Fibroblast of mammary gland (primary cell): ENCODE measurements around the gene PDE3A.
A peak's percentile ranks its signal among the peaks of the same experiment; 100 is the strongest.

Experiments
- DNase-seq: peaks from one replicate; pipeline ENCODE4 v3.0.0-alpha.2; 2010; ENCODE audit warnings: low read depth
- H3K4me3 ChIP-seq: 2 replicates; pipeline ENCODE4 v1.5.1; 2011; ENCODE audit warnings: low read depth, mild to moderate bottlenecking, low read length, moderate library complexity; ENCODE audit not compliant: control insufficient read depth
- TF ChIP-seq, protein P1 (sequence below): conservative IDR thresholded peaks from 2 replicates; pipeline ENCODE4 v1.5.1; 2011; ENCODE audit warnings: low read depth, low read length, inconsistent platforms; ENCODE audit not compliant: control insufficient read depth, insufficient read depth

PDE3A gene

GRCh38 chr12:20696181-20696905 lies 328.0 kb downstream of the PDE3A start:
- no peak overlapping the region for H3K4me3 ChIP-seq
- peak; percentile 7 for DNase-seq
- TF ChIP-seq, protein P1, sequence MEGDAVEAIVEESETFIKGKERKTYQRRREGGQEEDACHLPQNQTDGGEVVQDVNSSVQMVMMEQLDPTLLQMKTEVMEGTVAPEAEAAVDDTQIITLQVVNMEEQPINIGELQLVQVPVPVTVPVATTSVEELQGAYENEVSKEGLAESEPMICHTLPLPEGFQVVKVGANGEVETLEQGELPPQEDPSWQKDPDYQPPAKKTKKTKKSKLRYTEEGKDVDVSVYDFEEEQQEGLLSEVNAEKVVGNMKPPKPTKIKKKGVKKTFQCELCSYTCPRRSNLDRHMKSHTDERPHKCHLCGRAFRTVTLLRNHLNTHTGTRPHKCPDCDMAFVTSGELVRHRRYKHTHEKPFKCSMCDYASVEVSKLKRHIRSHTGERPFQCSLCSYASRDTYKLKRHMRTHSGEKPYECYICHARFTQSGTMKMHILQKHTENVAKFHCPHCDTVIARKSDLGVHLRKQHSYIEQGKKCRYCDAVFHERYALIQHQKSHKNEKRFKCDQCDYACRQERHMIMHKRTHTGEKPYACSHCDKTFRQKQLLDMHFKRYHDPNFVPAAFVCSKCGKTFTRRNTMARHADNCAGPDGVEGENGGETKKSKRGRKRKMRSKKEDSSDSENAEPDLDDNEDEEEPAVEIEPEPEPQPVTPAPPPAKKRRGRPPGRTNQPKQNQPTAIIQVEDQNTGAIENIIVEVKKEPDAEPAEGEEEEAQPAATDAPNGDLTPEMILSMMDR, result no peak

GRCh38 chr12:20701106-20701505 lies 332.8 kb downstream of the PDE3A start:
- DNase-seq, result no peak
- TF ChIP-seq, protein P1, result no peak
- H3K4me3 ChIP-seq, result no peak overlapping the region

DNA sequence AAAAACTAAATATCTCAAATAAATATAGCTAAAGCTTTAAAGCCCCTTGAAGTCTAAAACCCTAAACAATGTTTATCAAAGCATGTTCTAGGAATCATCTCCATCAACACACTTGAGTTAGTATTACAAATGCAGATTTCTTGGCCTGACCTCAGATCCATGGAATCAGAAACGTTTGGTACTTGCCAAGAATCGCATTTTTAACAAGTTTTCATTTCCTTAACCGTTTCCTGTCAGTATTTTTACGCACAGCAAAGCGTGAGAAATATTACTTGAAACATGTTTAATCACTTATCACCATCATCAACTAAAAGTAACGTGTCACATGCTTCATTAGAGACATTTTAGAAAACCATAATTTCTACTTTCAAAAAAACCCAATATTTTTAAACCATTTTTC lies 336.5 kb downstream of the PDE3A start:
- DNase-seq, result no peak
- H3K4me3 ChIP-seq, result no peak overlapping the region
- TF ChIP-seq, protein P1, result no peak

DNA sequence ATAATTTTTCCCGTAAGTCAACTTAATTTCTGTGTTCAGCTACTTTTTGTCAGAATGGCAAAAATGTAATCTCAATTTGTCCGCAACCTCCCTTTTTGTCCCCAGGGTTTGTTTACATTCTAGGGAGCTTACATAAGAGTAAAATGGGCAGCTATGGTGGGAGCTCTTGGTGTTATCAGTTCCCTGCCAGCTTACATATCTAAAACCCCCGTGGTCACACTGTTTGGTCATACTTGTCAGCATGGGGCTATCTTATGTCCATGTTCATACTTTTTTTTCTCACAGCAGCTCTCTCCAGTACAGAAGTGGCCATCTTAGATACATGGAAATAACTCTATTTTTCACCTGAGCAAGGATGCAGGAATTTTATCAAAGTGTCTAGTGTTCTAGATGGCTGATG lies 343.5 kb downstream of the PDE3A start:
- no peak for DNase-seq
- TF ChIP-seq, protein P1, result no peak
- H3K4me3 ChIP-seq, result no peak overlapping the region

DNA sequence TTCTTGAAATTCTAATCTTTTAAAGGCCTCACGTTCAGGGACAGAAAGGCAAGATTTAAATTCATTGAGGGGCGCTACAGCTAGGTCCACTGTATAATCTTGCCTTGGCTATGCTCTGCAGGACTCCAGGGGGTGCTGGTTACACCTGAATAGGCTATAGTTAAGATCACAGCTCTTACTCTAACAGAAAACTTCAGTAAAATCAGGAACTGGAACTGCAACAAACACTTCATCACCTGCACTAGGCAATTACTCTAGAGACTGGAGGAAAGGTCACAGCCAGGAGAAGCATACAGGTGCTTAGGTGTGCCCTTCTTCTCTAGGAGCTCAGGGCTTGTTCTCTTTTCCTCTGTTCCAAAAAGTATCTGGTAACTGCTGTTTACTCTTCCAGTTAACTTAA lies 347.7 kb downstream of the PDE3A start:
- TF ChIP-seq, protein P1, result no peak
- H3K4me3 ChIP-seq, result no peak overlapping the region
- no peak for DNase-seq

DNA sequence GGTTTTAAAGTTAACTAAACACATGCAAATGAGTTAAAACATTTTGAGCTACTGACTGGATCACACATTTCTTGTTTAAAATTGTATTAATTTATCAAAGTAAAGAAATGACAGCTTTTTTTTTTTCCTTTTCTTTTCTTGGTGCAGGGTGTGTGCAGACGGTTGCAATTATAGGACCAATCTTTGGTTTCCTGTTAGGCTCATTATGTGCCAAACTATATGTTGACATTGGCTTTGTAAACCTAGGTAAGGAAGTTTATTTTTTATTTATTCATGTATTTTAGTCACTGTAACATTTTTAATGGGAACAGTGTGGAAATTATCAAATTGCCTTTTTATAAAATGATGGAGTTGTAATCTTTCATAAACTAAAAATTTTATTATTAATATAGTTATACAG lies 348.6 kb downstream of the PDE3A start:
- TF ChIP-seq, protein P1, result no peak
- H3K4me3 ChIP-seq, result no peak overlapping the region

GRCh38 chr12:20718294-20718693 lies 350.0 kb downstream of the PDE3A start:
- TF ChIP-seq, protein P1, result no peak
- no peak for DNase-seq
- no peak overlapping the region for H3K4me3 ChIP-seq

More for the DNA sequence above, 348.6 kb downstream of the PDE3A start:
- DNase-seq, result no peak
